ENCODE results near the gene SMYD3.

DNA sequence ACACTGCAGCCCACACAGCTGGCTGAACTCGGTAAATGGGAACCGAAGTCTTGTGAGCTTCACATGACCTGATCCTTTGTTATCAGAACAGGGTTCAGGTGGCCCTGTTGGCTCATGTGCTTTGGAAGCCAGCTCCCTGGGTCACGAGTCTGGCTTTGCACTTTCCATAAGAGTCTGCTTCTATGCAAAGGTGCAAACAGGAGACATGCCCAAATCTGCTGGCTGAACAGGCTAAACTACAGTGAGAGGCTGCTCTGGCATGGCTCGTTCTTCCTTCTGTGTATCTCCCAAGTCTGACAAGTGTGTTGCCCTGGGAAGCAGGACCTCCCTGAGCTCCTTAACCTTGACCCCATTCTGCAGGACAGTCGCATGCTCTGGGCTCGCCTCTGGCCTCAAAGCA lies 802.7 kb downstream of the SMYD3 start:
- TF ChIP-seq, protein P1, sequence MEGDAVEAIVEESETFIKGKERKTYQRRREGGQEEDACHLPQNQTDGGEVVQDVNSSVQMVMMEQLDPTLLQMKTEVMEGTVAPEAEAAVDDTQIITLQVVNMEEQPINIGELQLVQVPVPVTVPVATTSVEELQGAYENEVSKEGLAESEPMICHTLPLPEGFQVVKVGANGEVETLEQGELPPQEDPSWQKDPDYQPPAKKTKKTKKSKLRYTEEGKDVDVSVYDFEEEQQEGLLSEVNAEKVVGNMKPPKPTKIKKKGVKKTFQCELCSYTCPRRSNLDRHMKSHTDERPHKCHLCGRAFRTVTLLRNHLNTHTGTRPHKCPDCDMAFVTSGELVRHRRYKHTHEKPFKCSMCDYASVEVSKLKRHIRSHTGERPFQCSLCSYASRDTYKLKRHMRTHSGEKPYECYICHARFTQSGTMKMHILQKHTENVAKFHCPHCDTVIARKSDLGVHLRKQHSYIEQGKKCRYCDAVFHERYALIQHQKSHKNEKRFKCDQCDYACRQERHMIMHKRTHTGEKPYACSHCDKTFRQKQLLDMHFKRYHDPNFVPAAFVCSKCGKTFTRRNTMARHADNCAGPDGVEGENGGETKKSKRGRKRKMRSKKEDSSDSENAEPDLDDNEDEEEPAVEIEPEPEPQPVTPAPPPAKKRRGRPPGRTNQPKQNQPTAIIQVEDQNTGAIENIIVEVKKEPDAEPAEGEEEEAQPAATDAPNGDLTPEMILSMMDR (IDR thresholded peaks at IDR 0.05; ENCODE audit: insufficient read depth, low read length, poor library complexity, severe bottlenecking): no peak
- no peak for TF ChIP-seq EZH2phosphoT487 (conservative IDR thresholded peaks at IDR 0.05; ENCODE audit: low read length)
